Lower leg skin (tissue), 4 donors: ENCODE data around the gene CAPZA1. TPM values are rescaled to one million over a fixed set of nuclear protein-coding genes. Genes with fewer than 3 reads are reported as not detected.

ENCODE experiments used
- DNase-seq, 2 donors: peaks; one replicate each; pipeline ENCODE4 v3.0.0-alpha.2; 2019; ENCODE audit warnings: low spot score in 2 of 2
- H3K4me3 ChIP-seq: fragments of 200-600 bp; sonication (generic); 2 replicates; pipeline ENCODE4 v1.5.1; 2017; ENCODE audit warnings: mild to moderate bottlenecking, low read depth; ENCODE audit not compliant: poor library complexity, severe bottlenecking
- POLR2A ChIP-seq, 2 donors: fragments of 450-650 bp; IDR thresholded peaks; one replicate each; pipeline ENCODE4 v1.6.1; 2016 to 2017; ENCODE audit warnings: antibody characterized with exemption in 2 of 2, mild to moderate bottlenecking in 1 of 2, moderate library complexity in 1 of 2
- WGBS, 2 donors: methylation state at CpG; one replicate each; pipeline ENCODE4 v1.1.5; 2018; 5-methylcytosine and 5-hydroxymethylcytosine counted together
- intact Hi-C: fragments of 100-400 bp; cut with DNase I; formaldehyde crosslinking; loops from one replicate; pipeline ENCODE4 v1.15.0; 2023; ENCODE audit warnings: low total_unique reads
- total RNA-seq, 4 donors: library from RNA; depleted of rRNA; stranded (reverse); fragments of >200 nt; gene quantifications; one replicate each; pipeline ENCODE4 v1.1.0, GENCODE V29; 2016
- TF ChIP-seq, protein P1 (sequence below), 3 donors: fragments of 450-650 bp; IDR thresholded peaks; one replicate each; pipeline ENCODE4 v1.5.1; 2016; ENCODE audit warnings: antibody characterized with exemption in 3 of 3, mild to moderate bottlenecking in 3 of 3, moderate library complexity in 2 of 3

CAPZA1 gene
- total RNA-seq, 4 donors from 2014 or later, result 110 to 170 (median 144) TPM

DNA sequence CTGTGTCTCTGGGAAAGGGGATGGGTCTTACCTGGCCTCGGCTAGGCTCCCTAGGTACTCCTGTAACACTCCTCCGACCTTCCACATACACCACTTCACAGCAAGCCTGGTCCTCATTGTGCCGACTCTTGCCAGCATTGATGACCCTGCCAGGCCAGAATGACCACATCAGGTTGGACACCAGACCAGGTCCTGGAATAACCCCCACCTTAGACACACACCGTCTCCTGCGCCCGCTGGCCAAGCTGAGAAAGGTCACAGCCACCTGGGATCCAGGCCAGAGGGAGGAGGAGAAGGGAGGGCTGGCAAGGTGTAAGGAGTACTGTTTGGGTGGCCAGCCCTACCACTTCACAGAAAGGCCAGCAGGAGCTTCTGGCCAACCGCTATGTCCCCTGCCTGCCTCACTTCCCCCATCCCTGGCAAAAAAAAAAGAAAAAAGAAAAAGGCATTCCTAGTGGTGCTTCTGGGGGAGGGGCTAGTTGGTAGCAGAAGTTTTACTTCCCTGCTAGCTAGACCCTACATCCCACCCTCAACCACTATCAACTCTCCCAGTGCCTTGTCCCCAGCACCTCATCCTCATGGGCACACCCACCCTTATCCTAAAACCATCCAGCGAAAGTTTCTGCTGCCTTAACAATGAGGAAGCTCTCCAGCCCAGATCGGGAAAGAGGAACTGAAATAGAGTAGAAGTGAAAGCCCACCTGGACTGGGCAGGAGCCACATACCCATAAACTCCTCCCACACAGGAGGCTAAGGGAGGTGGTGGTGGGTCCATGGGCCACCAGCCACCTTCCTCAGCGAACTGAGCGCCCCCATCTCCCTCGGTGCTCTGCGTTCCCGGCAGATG is 94.1 kb downstream of the CAPZA1 start:
- TF ChIP-seq, protein P1, sequence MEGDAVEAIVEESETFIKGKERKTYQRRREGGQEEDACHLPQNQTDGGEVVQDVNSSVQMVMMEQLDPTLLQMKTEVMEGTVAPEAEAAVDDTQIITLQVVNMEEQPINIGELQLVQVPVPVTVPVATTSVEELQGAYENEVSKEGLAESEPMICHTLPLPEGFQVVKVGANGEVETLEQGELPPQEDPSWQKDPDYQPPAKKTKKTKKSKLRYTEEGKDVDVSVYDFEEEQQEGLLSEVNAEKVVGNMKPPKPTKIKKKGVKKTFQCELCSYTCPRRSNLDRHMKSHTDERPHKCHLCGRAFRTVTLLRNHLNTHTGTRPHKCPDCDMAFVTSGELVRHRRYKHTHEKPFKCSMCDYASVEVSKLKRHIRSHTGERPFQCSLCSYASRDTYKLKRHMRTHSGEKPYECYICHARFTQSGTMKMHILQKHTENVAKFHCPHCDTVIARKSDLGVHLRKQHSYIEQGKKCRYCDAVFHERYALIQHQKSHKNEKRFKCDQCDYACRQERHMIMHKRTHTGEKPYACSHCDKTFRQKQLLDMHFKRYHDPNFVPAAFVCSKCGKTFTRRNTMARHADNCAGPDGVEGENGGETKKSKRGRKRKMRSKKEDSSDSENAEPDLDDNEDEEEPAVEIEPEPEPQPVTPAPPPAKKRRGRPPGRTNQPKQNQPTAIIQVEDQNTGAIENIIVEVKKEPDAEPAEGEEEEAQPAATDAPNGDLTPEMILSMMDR (IDR thresholded peaks at IDR 0.05), result no peak
- TF ChIP-seq POLR2A (IDR thresholded peaks at IDR 0.05), result no peak
- intact Hi-C loops, result no loop called here
- peak overlapping the region; percentile 34 for H3K4me3 ChIP-seq
- DNase-seq, result no peak
- WGBS, 2 donors, result 50% methylated on average over 14 of the region's 14 CpGs

DNA sequence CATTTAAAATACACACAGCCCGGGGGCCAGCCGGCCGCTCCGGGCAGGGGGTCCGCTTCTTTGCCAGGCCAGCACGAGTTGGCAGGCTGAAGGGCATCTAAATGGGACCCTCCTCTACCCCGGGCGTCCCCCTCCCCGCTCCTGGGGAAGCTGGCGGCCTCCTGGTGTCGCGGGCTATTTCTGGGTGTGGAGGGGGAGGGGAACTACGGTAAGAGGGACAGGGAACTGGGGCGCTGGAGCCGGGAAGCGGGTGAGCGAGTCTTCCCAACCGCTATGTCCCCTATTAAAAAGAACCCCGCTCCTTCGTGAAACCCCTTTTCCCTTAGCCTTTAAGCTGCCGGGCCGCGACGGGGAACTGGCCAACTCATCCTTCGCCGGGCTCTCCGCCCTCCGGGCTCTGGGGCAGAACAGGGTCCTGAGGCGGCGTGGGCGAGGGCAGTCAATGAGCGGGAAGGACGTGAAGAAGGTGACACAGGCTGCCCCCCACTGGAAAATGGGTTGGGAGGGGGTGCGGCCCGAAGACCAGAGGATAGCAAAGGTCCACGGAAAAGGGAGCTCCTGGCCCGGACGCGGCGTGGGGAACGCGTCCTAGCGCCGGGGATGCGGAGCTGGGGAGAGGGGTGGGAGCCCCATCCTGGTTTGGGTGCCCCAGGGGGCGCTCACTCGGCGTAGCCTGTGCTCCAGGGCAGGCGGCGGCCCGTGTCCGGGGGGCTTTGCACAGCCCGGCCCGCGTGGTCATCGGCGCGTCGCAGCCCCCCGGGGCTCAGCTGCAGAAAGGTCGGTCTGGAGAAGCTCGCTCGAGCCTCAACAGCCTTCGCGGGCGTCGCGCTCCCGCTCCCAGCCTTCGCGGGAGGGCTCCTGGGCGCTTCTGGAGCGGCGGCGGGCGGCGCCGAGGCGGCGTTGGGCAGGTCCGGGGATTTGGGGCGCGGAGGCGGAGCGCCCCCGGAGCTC is 95.0 kb downstream of the CAPZA1 start:
- 1 to 2% methylated on average over 46 to 86 of the region's 86 CpGs for WGBS, 2 donors
- peak overlapping the region; percentile 34 for H3K4me3 ChIP-seq
- TF ChIP-seq, protein P1 (IDR thresholded peaks at IDR 0.05), result no peak
- no peak for TF ChIP-seq POLR2A (IDR thresholded peaks at IDR 0.05)
- peak in 1 of 2 donors; percentile 92 for DNase-seq
- intact Hi-C loops, result no loop called here

DNA sequence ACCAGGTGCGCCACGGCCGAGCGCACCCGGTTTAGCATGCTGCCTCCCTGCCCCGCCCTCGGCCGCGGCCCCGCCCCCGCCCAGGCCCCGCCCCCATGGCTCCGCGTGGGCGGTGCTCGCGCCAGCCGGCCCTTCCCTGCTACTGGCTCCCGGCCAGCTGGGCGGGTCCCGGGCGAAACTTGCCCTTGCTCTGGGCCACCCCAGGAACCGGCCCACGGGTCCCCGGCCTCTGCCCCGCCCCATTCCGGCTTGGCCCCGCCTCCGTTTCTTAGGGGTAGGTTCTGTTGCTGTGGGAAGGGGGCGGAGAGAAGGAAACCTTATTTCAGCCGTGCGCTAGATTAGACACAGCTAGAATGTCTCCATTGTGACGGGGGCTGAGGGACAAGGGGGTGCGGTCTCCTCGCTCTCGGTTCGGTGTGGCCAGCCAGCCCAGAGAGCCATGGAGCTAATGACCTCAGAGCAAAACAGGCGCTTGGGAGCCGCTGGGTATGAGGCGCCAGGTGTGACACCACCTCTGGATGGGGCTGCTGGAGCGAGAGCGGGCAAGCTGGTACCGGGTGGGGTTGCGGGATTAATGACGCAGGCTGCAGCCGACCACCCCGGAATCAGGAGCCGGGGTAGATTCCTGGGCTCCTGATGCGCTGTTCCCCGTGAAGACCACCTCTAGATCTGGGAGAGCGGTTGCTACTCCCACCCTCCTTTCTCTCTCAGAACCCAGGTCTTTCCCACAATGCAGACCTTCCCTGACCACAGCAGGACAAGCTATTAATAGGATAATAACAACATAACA is 95.8 kb downstream of the CAPZA1 start, which contains the start of gene PPM1J:
PPM1J (minus strand) TSS at position 69 of the 790 bp plus-strand sequence; CDS start at position 38, 31 bp downstream.
- peak within 1 kb of the TSS; percentile 34 for H3K4me3 ChIP-seq
- intact Hi-C loops, result no loop called here
- 0 to 1% methylated on average over 17 to 45 of the region's 51 CpGs for WGBS, 2 donors
- TF ChIP-seq, protein P1 (IDR thresholded peaks at IDR 0.05), result no peak
- TF ChIP-seq POLR2A (IDR thresholded peaks at IDR 0.05), result no peak
- peak; percentile 98 to 100 for DNase-seq

DNA sequence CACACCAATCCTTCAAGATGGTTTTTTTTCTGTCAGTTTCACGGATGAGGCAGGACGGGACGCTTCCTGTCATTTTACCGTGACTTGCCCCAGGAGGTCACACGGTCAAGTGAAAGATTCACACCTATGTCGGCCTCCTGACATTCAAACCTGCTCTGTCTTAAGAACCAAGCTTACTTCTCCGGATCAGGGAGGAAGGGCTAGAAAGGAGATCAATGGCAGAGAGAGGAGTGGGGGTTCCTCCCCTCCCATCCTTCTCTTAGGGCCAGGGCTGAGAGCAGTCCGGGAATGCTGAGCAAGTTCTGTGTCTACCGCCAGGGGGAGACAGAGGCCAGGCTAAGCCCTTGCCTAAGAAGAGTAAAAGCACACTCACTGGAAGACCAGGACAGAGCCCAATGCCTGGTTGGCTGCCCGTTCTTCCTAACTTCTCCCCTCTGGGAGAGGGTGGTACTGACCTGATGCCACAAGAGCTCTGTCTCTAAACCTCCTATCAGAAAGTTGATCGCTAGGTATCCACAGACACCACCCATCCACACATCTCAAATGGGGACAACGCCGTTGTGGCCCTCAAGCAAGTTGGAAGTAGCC is 96.6 kb downstream of the CAPZA1 start:
- intact Hi-C loops, result no loop called here
- peak; percentile 88 to 97 for DNase-seq
- no peak for TF ChIP-seq POLR2A (IDR thresholded peaks at IDR 0.05)
- TF ChIP-seq, protein P1 (IDR thresholded peaks at IDR 0.05), result peak in 1 of 3 donors; percentile 89
- no peak overlapping the region for H3K4me3 ChIP-seq
- WGBS, 2 donors, result 15 to 17% methylated on average over 13 of the region's 13 CpGs
